22Rv1 (cell line): ENCODE results near the gene FILIP1.

ENCODE experiments used
- H3K27ac ChIP-seq: fragments of 450-650 bp; 2 replicates; pipeline ENCODE4 v1.5.1; 2017
- ZFX ChIP-seq: fragments of 450-650 bp; IDR thresholded peaks from 2 replicates; pipeline ENCODE4 v1.6.1; 2017; ENCODE audit warnings: antibody characterized with exemption, borderline replicate concordance
- TF ChIP-seq, protein P1 (sequence below): fragments of 450-650 bp; IDR thresholded peaks from 2 replicates; pipeline ENCODE4 v1.5.1; 2017; ENCODE audit warnings: mild to moderate bottlenecking

Gene FILIP1

DNA sequence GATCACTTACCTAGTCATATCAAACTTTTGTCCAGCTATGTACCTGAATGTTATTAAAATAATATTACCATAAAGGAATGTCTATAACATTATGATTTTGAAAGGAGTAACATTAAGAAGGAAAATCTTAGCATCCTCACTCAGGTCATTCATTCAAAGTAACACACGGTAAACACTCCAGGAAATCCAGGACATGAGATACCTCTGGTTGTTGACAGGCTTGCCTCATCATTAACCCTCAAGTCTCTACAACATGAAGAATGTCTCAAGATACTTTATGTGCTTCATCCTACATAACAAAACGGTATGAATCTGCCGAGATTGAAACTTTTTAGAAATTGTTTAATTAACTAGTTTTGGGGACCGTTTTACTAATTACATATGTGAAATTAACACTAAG lies 690 bp upstream of the FILIP1 start:
- H3K27ac ChIP-seq = no peak overlapping the region
- TF ChIP-seq, protein P1, sequence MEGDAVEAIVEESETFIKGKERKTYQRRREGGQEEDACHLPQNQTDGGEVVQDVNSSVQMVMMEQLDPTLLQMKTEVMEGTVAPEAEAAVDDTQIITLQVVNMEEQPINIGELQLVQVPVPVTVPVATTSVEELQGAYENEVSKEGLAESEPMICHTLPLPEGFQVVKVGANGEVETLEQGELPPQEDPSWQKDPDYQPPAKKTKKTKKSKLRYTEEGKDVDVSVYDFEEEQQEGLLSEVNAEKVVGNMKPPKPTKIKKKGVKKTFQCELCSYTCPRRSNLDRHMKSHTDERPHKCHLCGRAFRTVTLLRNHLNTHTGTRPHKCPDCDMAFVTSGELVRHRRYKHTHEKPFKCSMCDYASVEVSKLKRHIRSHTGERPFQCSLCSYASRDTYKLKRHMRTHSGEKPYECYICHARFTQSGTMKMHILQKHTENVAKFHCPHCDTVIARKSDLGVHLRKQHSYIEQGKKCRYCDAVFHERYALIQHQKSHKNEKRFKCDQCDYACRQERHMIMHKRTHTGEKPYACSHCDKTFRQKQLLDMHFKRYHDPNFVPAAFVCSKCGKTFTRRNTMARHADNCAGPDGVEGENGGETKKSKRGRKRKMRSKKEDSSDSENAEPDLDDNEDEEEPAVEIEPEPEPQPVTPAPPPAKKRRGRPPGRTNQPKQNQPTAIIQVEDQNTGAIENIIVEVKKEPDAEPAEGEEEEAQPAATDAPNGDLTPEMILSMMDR = no peak
- TF ChIP-seq ZFX = no peak

DNA sequence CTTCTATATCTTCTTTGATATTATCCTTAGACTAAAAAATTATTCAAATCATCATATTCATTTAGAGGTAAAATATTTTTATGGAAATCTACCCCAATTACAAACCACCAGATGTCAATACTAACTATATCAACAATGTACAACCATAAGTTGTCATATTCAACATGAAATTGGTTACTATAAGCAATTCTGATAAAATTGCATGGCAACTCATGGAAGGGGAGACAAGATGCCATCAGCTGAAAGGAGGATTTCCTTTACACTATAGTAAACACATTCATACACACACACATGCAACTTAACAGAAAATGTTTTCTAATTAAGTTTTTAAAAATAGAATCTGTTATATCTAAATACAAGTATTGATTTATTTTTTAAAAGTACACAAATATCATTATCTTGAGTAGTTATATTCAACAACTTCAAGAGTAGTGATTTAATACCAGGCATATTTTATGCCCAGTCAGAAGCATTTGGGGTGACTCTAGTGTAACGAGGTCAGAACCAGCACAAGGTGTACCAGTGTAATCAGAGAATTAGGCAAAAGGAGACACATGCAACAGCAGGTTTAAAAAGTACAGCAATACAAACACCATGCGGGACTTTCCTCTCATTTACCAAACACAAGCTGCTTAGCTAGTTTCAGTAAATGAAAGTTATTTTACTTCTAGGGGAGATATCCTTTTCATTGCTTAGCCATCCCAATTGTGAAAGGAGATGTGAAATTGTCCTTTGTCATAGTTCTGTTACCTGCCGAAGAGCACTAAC lies 1.0 kb downstream of the FILIP1 start:
- TF ChIP-seq ZFX = no peak
- TF ChIP-seq, protein P1 = no peak

DNA sequence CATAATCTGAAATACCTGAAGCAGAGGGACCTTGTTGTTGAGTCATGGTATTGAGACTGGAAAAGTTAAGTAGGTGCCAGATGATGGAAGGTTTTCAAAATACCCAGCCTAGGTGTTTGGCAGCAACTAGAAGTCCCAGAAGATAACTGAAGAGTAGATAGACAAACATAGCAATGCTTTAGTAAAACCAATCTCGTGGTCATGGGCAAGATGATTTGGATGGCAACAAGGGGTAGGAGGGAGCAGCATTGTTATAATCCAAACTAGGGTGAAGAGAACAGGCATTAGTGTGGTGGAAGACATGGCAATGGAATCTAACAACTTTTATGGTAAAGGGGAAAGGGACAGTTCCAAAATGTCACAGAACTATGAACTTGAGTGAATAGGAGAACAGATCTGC lies 2.3 kb downstream of the FILIP1 start:
- TF ChIP-seq, protein P1 = no peak
- TF ChIP-seq ZFX = no peak
- H3K27ac ChIP-seq = no peak overlapping the region

More for the DNA sequence above, 1.0 kb downstream of the FILIP1 start:
- no peak overlapping the region for H3K27ac ChIP-seq

DNA sequence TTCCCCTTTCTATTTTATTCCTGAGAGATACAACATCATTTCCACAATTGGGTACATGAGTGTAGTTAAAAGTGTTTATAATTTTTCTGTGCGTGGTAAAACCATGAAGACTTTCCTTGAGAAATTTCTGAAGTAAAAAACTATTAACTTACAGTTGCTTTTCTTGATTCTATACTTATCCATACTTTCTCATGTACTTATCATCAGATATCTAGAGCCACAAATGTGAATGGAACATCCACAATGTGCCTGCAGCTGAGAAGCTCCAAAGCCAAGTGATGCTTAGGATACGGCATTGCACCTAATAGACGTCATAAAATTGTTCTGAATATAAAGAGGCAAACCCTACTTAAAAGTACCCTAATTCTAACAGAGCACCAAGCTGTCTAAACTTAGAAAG lies 2.9 kb downstream of the FILIP1 start:
- H3K27ac ChIP-seq = no peak overlapping the region
- TF ChIP-seq, protein P1 = no peak

DNA sequence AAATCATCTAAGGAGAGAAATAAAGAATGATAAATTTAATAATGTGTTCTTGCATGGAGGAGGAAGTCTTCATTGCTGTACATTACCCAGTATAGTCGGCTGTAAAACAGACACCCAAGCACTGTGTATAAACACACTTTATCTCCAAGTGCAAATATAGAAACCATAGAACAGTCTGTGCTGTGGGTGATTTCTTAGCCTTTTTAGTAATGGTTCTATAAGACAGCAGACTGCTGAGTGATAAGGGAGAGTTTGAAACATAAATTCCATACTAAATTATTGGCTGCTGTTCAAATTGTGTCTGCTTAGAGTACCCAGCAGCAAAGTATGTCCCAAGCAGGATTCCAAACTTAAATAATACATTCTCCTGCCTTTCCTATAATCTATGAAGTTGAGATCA lies 4.6 kb downstream of the FILIP1 start:
- H3K27ac ChIP-seq = no peak overlapping the region
- TF ChIP-seq, protein P1 = no peak
- TF ChIP-seq ZFX = no peak

DNA sequence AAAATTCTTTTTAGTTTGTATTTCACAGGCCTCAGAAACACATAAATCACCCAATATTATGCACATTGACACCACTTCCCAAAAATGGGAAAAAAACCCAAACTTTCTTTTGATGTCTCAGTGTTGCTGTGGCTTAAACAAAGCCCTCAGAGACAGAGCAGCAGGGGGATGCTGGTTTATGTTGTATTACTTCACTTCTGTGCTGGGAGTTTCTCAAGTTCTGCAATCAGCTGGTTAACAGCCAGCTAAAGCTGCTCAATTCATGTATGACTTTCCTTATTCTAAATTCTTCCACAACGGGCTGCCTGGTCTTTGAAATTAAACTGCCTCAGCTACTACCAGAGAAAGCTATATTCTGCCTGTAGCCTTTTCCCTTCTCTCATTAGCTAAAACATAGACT lies 5.6 kb downstream of the FILIP1 start:
- TF ChIP-seq, protein P1 = no peak
- no peak for TF ChIP-seq ZFX
- no peak overlapping the region for H3K27ac ChIP-seq

DNA sequence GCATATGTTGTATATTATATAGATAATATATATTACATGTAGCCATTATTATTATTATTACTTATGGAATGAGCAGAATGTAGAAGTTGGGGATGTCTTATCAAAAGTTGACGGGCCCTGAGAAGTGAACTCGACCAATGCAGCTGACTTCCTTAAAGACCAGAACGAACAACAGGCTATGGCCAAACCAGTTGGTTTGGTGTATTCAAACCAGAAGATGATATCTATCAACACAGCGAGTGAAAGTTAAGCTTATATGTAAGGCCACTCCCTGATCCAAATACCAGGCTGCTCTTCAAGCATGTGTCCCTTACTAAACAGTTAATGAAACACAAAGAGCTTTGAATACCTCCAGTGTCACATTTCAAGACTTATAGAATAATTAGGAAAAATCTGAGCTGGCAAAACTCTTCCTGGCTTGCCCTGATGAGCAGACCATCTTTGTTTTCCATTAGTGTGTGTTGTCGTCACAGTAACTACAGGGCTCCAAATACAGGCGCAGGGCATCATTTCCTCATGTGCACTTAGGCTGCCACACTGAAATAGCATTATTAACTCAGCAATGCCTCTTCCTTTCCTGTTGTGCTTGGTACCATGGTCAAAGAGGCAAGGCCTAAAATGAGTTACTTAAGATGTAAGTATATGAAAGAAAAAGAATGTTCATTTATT lies 6.6 kb downstream of the FILIP1 start:
- TF ChIP-seq, protein P1 = no peak
- TF ChIP-seq ZFX = no peak
- no peak overlapping the region for H3K27ac ChIP-seq
